H1 (cell line): ENCODE results near the gene TMEM204. TPM values are rescaled to one million over a fixed set of nuclear protein-coding genes. Genes with fewer than 3 reads are reported as not detected.
A peak's percentile ranks its signal among the peaks of the same experiment; 100 is the strongest.

Source experiments
- CTCF ChIA-PET: fragments of 300-600 bp; sonication (Branson Sonifier 250); formaldehyde crosslinking; loops from one replicate; lab custom pipeline; 2021; ENCODE audit not compliant: partially characterized antibody; lab: Charles Lee
- POLR2A ChIA-PET: fragments of 300-600 bp; sonication (Branson Sonifier 250); formaldehyde crosslinking; loops from one replicate; lab custom pipeline; 2021; ENCODE audit warnings: inconsistent platforms; ENCODE audit not compliant: partially characterized antibody; lab: Charles Lee
- DNase-seq, 2 experiments: peaks; one replicate each; pipeline versions ENCODE4 v3.0.0 to v3.0.0-alpha.2; 2010 to 2022; ENCODE audit warnings: low spot score in 2 of 2, low read depth in 1 of 2, mixed read lengths in 1 of 2
- FAIRE-seq: peaks from 2 replicates; lab custom pipeline; 2011; peaks lifted over from hg19 to GRCh38; lab: Jason Lieb, UNC
- H2AFZ ChIP-seq: 2 replicates; pipeline ENCODE4 v1.8.1; 2012; ENCODE audit warnings: low read length, inconsistent platforms
- H2AK5ac ChIP-seq: 2 replicates; pipeline ENCODE4 v1.6.1; 2013; ENCODE audit warnings: low read depth, low read length
- H2BK120ac ChIP-seq: replicated peaks from 2 replicates; pipeline ENCODE3; 2013; ENCODE audit warnings: low read depth, low read length, inconsistent platforms
- H2BK12ac ChIP-seq: 2 replicates; pipeline ENCODE4 v1.6.1; 2013; ENCODE audit warnings: low read depth, low read length
- H2BK15ac ChIP-seq: 2 replicates; pipeline ENCODE4 v1.6.1; 2013; ENCODE audit warnings: low read length
- H2BK20ac ChIP-seq: 2 replicates; pipeline ENCODE4 v1.6.1; 2013; ENCODE audit warnings: low read length
- H2BK5ac ChIP-seq: 2 replicates; pipeline ENCODE4 v1.6.1; 2013; ENCODE audit warnings: low read depth, low read length
- H3K14ac ChIP-seq: 2 replicates; pipeline ENCODE4 v1.6.1; 2013; ENCODE audit warnings: inconsistent platforms; ENCODE audit not compliant: insufficient read length
- H3K18ac ChIP-seq: 2 replicates; pipeline ENCODE4 v1.6.1; 2013; ENCODE audit warnings: low read length; ENCODE audit errors: extremely low read depth
- H3K23ac ChIP-seq: 2 replicates; pipeline ENCODE4 v1.6.1; 2013; ENCODE audit warnings: inconsistent platforms; ENCODE audit not compliant: insufficient read length
- H3K23me2 ChIP-seq: 2 replicates; pipeline ENCODE4 v1.6.1; 2013; ENCODE audit warnings: low read depth, low read length
- H3K27ac ChIP-seq: 2 replicates; pipeline ENCODE4 v1.6.1; 2011; ENCODE audit warnings: low read depth, low read length, inconsistent platforms
- H3K27me3 ChIP-seq, 4 experiments: replicated peaks in 1 of 4; 1 replicate in 1 of 4; 2 replicates in 3 of 4; pipeline versions ENCODE4 v1.6.1 to v1.8.1; 2011 to 2013; ENCODE audit warnings: low read length in 3 of 4, mild to moderate bottlenecking in 3 of 4, inconsistent platforms in 2 of 4, mixed read lengths in 2 of 4, moderate library complexity in 1 of 4; ENCODE audit not compliant: control insufficient read depth in 3 of 4, insufficient read depth in 3 of 4; ENCODE audit errors: extremely low read depth in 1 of 4
- H3K36me3 ChIP-seq, 4 experiments: 2 replicates each; pipeline versions ENCODE4 v1.6.1 to v1.8.1; 2011 to 2013; ENCODE audit warnings: mild to moderate bottlenecking in 4 of 4, low read length in 3 of 4, moderate library complexity in 2 of 4, control low read depth in 1 of 4, inconsistent platforms in 1 of 4; ENCODE audit not compliant: insufficient read depth in 4 of 4, control insufficient read depth in 2 of 4
- H3K4ac ChIP-seq: replicated peaks from 2 replicates; pipeline ENCODE3; 2013; ENCODE audit warnings: low read length, low read depth, mixed read lengths, inconsistent platforms; ENCODE audit not compliant: insufficient read length
- H3K4me1 ChIP-seq, 4 experiments: replicated peaks in 1 of 4; 1 replicate in 1 of 4; 2 replicates in 3 of 4; pipeline versions ENCODE4 v1.6.1 to v1.8.1; 2011 to 2013; ENCODE audit warnings: low read length in 3 of 4, inconsistent platforms in 2 of 4, mixed read lengths in 1 of 4; ENCODE audit not compliant: insufficient read depth in 4 of 4, control insufficient read depth in 3 of 4
- H3K4me2 ChIP-seq, 2 experiments: 2 replicates each; pipeline versions ENCODE4 v1.6.1 to v1.8.1; 2011 to 2013; ENCODE audit warnings: low read depth in 2 of 2, low read length in 2 of 2, control low read depth in 1 of 2, inconsistent platforms in 1 of 2, mild to moderate bottlenecking in 1 of 2; ENCODE audit not compliant: insufficient read depth in 1 of 2
- H3K4me3 ChIP-seq, 4 experiments: fragments of 200-600, 300-600 bp in 1 of 4; sonication (generic), shearing (Covaris generic), sonication (Bioruptor Twin) in 1 of 4; 2 replicates each; pipeline versions ENCODE4 v1.5.1 to v1.8.1; 2011 to 2016; ENCODE audit warnings: low read length in 4 of 4, low read depth in 3 of 4, control low read depth in 2 of 4, inconsistent platforms in 2 of 4, mild to moderate bottlenecking in 2 of 4, mixed read lengths in 1 of 4, moderate library complexity in 1 of 4; ENCODE audit not compliant: insufficient read depth in 2 of 4; ENCODE audit errors: extremely low read depth in 1 of 4
- H3K56ac ChIP-seq: replicated peaks from 2 replicates; pipeline ENCODE3; 2013; ENCODE audit warnings: low read depth, mild to moderate bottlenecking, mixed read lengths, low read length, inconsistent platforms; ENCODE audit not compliant: insufficient read length
- H3K79me1 ChIP-seq: 2 replicates; pipeline ENCODE4 v1.6.1; 2013; ENCODE audit warnings: low read depth, low read length, control low read depth
- H3K79me2 ChIP-seq, 2 experiments: 2 replicates each; pipeline versions ENCODE4 v1.6.1 to v1.8.1; 2012 to 2013; ENCODE audit warnings: low read length in 2 of 2, mild to moderate bottlenecking in 2 of 2, inconsistent platforms in 1 of 2; ENCODE audit not compliant: insufficient read depth in 2 of 2, control insufficient read depth in 1 of 2
- H3K9ac ChIP-seq, 4 experiments: replicated peaks in 1 of 4; 1 replicate in 1 of 4; 2 replicates in 3 of 4; pipeline versions ENCODE4 v1.6.1 to v1.8.1; 2011 to 2013; ENCODE audit warnings: low read depth in 3 of 4, low read length in 3 of 4, control low read depth in 2 of 4, mild to moderate bottlenecking in 2 of 4, moderate library complexity in 2 of 4, inconsistent platforms in 1 of 4; ENCODE audit errors: extremely low read depth in 1 of 4
- H3K9me3 ChIP-seq, 2 experiments: 2 replicates each; pipeline versions ENCODE4 v1.6.1 to v1.8.1; 2012 to 2013; ENCODE audit warnings: mild to moderate bottlenecking in 2 of 2, moderate library complexity in 2 of 2, control low read depth in 1 of 2, inconsistent platforms in 1 of 2, low read depth in 1 of 2, low read length in 1 of 2, mixed read lengths in 1 of 2; ENCODE audit not compliant: insufficient read depth in 2 of 2
- H4K20me1 ChIP-seq, 2 experiments: replicated peaks in 1 of 2; 2 replicates each; pipeline versions ENCODE3 to v1.8.1; 2011 to 2013; ENCODE audit warnings: inconsistent platforms in 2 of 2, low read length in 2 of 2, mild to moderate bottlenecking in 1 of 2; ENCODE audit not compliant: insufficient read depth in 2 of 2, control insufficient read depth in 1 of 2
- H4K5ac ChIP-seq: 2 replicates; pipeline ENCODE4 v1.6.1; 2013; ENCODE audit warnings: low read length, low read depth, mixed read lengths, inconsistent platforms; ENCODE audit not compliant: insufficient read length
- H4K8ac ChIP-seq: 2 replicates; pipeline ENCODE4 v1.8.0; 2013; ENCODE audit warnings: mild to moderate bottlenecking, moderate library complexity, low read length, inconsistent platforms; ENCODE audit not compliant: insufficient read depth; ENCODE audit errors: extremely low read depth
- H4K91ac ChIP-seq: replicated peaks from 2 replicates; pipeline ENCODE3; 2013; ENCODE audit warnings: low read length, mixed read lengths, inconsistent platforms; ENCODE audit not compliant: insufficient read length
- CEBPB ChIP-seq: IDR thresholded peaks from 2 replicates; pipeline ENCODE4 v1.6.1; 2012; ENCODE audit warnings: low read depth, low read length
- GABPA ChIP-seq: IDR thresholded peaks from 2 replicates; pipeline ENCODE4 v1.6.1; 2011; ENCODE audit warnings: mild to moderate bottlenecking, low read length, moderate library complexity, borderline replicate concordance; ENCODE audit not compliant: insufficient read depth
- POLR2A ChIP-seq, 2 experiments: IDR thresholded peaks; 1 replicate in 1 of 2; 2 replicates in 1 of 2; pipeline ENCODE4 v1.6.1; 2011; ENCODE audit warnings: low read depth in 2 of 2, low read length in 2 of 2, mild to moderate bottlenecking in 2 of 2; ENCODE audit errors: control extremely low read depth in 1 of 2
- POLR2AphosphoS5 ChIP-seq: IDR thresholded peaks from 2 replicates; pipeline ENCODE4 v1.6.1; 2011; ENCODE audit warnings: low read depth, low read length
- RNF2 ChIP-seq: fragments of 200-900, 300-1000 bp; sonication (generic); IDR thresholded peaks from 2 replicates; pipeline ENCODE4 v1.7.1; 2016; ENCODE audit warnings: borderline replicate concordance, low read depth, mild to moderate bottlenecking, antibody characterized with exemption, low read length; ENCODE audit not compliant: poor library complexity, severe bottlenecking; ENCODE audit errors: missing control alignments
- SIN3A ChIP-seq, 2 experiments: IDR thresholded peaks in 1 of 2; conservative IDR thresholded peaks in 1 of 2; 2 replicates each; pipeline ENCODE4 v1.6.1; 2011 to 2012; ENCODE audit warnings: low read length in 2 of 2, improper control_type of control experiment in 1 of 2, low read depth in 1 of 2, mild to moderate bottlenecking in 1 of 2
- SUZ12 ChIP-seq: fragments of 200-600 bp; sonication (generic); IDR thresholded peaks from 2 replicates; pipeline ENCODE4 v1.6.1; 2012; ENCODE audit warnings: mild to moderate bottlenecking, inconsistent platforms, low read length, moderate library complexity, mixed read lengths
- TBP ChIP-seq: IDR thresholded peaks from 2 replicates; pipeline ENCODE4 v1.6.1; 2011; ENCODE audit warnings: low read depth, low read length, improper control_type of control experiment
- ZNF274 ChIP-seq: IDR thresholded peaks from 2 replicates; pipeline ENCODE4 v1.7.0; 2012; ENCODE audit warnings: low read length, borderline replicate concordance; ENCODE audit errors: extremely low read depth
- WGBS, 2 experiments: shearing (Covaris generic) in 1 of 2; methylation state at CpG; one replicate each; pipeline versions ENCODE4 v1.1.6 to v1.1.7; 2013 to 2015; ENCODE audit warnings: low lambda C conversion rate in 2 of 2, mixed read lengths in 2 of 2, inconsistent platforms in 1 of 2, low coverage in 1 of 2, missing lambda C conversion rate in 1 of 2; ENCODE audit not compliant: insufficient replicate concordance in 2 of 2, insufficient coverage in 1 of 2, insufficient read length in 1 of 2; ENCODE audit errors: extremely low coverage in 1 of 2, missing lambda C conversion rate in 1 of 2; 5-methylcytosine and 5-hydroxymethylcytosine counted together
- polyA plus RNA-seq, 7 experiments: library from polyadenylated mRNA; depleted of rRNA in 3 of 7; stranded (reverse) in 5 of 7; unstranded in 2 of 7; fragments of >200 nt in 5 of 7; fragments of 200-250 nt in 2 of 7; gene quantifications; 1 replicate in 5 of 7; 2 replicates in 1 of 7; 4 replicates in 1 of 7; pipeline versions ENCODE4 v1.2.1 to v1.2.3, GENCODE V29; 2011 to 2013; ENCODE audit warnings: missing spikeins in 2 of 7, mixed read lengths in 2 of 7
- total RNA-seq: library from RNA; stranded (reverse); fragmentation: NEBNext Ultra II Directional; extraction: Animal tissue kit (Norgen Biotek cat#: 25700); gene quantifications from 2 replicates; pipeline ENCODE4 v1.2.1, GENCODE V29; 2021
- TF ChIP-seq, protein P1 (sequence below): IDR thresholded peaks from 2 replicates; pipeline ENCODE4 v1.6.1; 2012; ENCODE audit warnings: inconsistent platforms
- TF ChIP-seq, protein P2 (sequence below): IDR thresholded peaks from 2 replicates; pipeline ENCODE4 v1.6.1; 2012; ENCODE audit warnings: low read length, inconsistent platforms

Gene TMEM204
- total and polyA plus RNA-seq, 2 of the 8 experiments (the other 6 are each of a cell fraction or from before 2014, with no cell fraction given): not detected

DNA sequence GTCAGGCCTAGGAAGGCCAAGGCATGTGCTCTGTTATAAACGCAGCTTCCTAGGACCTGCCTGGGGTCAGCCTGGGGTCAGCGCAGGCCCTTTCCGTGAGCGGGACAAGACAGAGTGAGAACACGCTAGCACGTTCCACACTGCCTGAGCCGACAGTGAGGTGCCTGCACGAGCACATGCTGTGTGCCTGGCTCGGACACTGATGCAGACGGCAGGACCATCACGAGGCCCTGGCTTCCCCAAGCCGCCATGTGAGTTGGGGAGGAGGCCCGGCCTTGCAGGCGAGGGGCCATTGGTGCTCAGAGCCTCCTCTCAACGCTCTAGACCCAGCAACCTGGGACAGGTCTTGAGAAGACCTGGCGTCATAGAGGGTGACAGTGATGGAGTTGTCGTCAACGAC, 9.1 kb downstream of the TMEM204 start:
- H2AK5ac ChIP-seq: 0 out of 2 replicates have a peak overlapping the region, but pooled peaks have one; percentile 8
- no peak overlapping the region for H3K23ac ChIP-seq
- peaks cover 0 to 5% of the 10 kb centered on the region in 2 experiments for H4K20me1 ChIP-seq
- H3K79me2 ChIP-seq: no peaks in the 10 kb centered on the region
- 0 out of 2 replicates have a peak overlapping the region, but pooled peaks have one; percentile 1 for H4K8ac ChIP-seq
- no peaks in the 10 kb centered on the region for H3K27me3 ChIP-seq
- H2BK5ac ChIP-seq: no peak overlapping the region; the same call in 1 of the 2 replicates
- H2BK15ac ChIP-seq: no peak overlapping the region
- H4K91ac ChIP-seq: no peak overlapping the region
- FAIRE-seq: no peak
- H3K9ac ChIP-seq: no peak overlapping the region
- no peaks in the 10 kb centered on the region for H3K79me1 ChIP-seq
- ChIA-PET POLR2A (no interaction called here), CTCF (no interaction called here)
- no peak overlapping the region for H2BK12ac ChIP-seq
- no peak overlapping the region for H3K27ac ChIP-seq
- no peak overlapping the region for H2BK120ac ChIP-seq
- no peaks in the 10 kb centered on the region for H3K36me3 ChIP-seq
- H2AFZ ChIP-seq: no peak overlapping the region
- H4K5ac ChIP-seq: no peak overlapping the region
- no peaks in the 10 kb centered on the region for H3K4me1 ChIP-seq
- H3K4ac ChIP-seq: no peak overlapping the region
- no peaks in the 10 kb centered on the region for H3K23me2 ChIP-seq
- H3K4me3 ChIP-seq: no peak overlapping the region
- H3K4me2 ChIP-seq: no peak overlapping the region
- H3K14ac ChIP-seq: no peak overlapping the region
- H3K18ac ChIP-seq: no peak overlapping the region
- no peak for DNase-seq
- H2BK20ac ChIP-seq: no peak overlapping the region
- H3K9me3 ChIP-seq: no peaks in the 10 kb centered on the region
- WGBS, 2 experiments: 90% methylated on average over 17 of the region's 18 CpGs; no CpG with 5 or more reads in 1 of the 2 experiments
- H3K56ac ChIP-seq: no peak overlapping the region
- TF ChIP-seq, protein P1, sequence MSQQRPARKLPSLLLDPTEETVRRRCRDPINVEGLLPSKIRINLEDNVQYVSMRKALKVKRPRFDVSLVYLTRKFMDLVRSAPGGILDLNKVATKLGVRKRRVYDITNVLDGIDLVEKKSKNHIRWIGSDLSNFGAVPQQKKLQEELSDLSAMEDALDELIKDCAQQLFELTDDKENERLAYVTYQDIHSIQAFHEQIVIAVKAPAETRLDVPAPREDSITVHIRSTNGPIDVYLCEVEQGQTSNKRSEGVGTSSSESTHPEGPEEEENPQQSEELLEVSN: no peak
- TF ChIP-seq SUZ12 (no peak), GABPA (no peak), RNF2 (no peak), POLR2AphosphoS5 (no peak), ZNF274 (no peak), SIN3A (conservative IDR thresholded peaks at IDR 0.05 in 1 of 2, IDR thresholded peaks at IDR 0.05 in 1 of 2; ENCODE audit: low read depth in 1 of 2, low read length in 2 of 2) (no peak), CEBPB (no peak), TBP (no peak), POLR2A (IDR thresholded peaks at IDR 0.05; ENCODE audit: control extremely low read depth in 1 of 2, low read depth in 2 of 2, low read length in 2 of 2) (no peak)
- TF ChIP-seq, protein P2, sequence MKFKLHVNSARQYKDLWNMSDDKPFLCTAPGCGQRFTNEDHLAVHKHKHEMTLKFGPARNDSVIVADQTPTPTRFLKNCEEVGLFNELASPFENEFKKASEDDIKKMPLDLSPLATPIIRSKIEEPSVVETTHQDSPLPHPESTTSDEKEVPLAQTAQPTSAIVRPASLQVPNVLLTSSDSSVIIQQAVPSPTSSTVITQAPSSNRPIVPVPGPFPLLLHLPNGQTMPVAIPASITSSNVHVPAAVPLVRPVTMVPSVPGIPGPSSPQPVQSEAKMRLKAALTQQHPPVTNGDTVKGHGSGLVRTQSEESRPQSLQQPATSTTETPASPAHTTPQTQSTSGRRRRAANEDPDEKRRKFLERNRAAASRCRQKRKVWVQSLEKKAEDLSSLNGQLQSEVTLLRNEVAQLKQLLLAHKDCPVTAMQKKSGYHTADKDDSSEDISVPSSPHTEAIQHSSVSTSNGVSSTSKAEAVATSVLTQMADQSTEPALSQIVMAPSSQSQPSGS: no peak
